ENCODE results near the gene PGS1.
A peak's percentile ranks its signal among the peaks of the same experiment; 100 is the strongest.

The PGS1 gene

DNA sequence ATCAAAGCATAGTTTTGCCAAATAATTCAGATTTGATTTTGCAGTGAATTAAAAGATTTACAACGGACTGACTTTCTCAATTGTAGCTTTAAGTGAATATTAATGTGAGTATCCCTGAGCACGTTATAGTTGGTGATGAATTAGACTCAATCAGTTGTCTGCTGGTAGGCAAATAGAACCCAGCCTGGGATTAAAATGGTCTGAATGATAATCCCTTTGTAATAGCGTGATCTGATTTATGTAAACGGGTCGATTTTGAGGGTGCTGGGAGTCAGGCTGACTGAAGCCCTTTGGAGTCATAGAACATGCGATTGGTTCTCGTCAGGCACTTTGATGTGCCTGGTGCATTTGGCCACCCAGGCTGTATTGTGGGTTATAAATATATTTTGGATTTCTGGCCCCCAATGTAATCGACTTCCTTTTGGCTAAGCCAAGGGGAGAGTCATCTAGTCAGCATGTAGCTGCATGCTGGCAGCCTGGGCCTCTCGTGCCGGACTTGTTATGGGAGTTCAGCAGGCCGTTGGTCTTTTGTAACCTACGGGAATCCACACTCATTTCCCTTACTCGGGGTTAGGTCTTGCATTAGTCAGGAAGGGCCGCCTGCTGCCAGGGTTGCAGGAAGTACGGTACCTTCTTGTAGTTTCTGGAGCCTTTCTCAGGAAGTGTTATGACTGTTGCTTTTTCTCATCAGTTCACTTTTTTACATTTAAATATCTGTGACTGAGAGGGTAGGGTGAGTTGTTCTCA, 5.4 kb downstream of the PGS1 start:
- peak in 8 of 56 donors; percentile 7 to 44 (median 28) for DNase-seq

- no peak for DNase-seq
Measured at GRCh38 chr17:78384479-78385175, 6.2 kb downstream of the PGS1 start.

- peak in 7 of 56 donors; percentile 12 to 25 (median 20) for DNase-seq
Measured at GRCh38 chr17:78387977-78388941, 9.8 kb downstream of the PGS1 start.

DNA sequence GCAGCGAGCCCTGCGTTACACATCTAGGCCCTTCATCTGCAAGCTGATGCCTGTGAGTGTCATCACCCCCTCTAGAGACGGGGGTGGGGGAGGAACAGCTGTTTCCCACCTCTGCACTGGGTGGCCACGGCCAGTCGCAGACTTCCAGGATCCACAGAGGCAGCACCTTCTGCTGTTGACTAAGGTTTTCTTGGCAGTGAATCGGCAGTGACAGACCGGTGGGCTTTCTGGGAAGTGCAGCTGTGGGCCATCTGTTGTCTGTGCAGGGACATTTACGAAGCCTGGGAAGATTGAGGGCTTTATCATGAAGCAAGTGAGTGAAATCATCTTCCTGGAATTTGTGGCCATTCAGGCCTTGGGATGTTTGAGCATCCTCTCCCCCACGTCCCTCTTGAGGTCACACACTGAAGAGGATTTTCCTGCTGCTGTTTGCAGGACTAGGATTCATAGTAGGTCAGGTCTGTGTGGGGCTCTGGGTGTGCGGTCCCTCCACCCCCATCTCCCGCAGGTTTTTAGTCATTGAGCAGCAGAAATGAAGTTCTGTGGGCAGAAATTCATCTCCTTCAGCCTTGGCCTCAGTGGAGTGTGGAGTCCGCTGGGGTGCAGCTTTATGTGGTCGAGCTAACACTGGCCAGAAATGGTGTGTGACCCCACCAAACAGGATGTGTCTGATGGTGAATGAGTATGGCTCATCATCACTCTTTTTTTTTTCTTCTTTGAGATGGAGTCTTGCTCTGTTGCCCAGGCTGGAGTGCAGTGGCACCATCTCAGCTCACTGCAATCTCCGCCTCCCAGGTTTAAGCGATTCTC, 12.0 kb downstream of the PGS1 start:
- no peak for DNase-seq

DNA sequence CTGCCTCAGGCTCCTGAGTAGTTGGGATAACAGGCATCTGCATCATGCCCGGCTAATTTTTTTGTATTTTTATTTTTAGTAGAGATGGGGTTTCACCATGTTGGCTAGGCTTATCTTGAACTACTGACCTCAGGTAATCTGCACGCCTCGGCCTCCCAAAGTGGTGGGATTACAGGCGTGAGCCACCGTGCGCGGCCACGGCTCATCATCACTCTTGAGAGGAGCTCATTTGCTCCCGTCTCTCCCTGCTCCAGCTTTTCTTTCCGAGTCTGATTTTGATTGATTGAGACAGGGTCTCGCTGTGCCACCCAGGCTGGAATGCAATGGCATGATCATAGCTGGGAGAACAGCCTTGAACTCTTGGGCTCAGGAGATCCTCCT, 12.6 kb downstream of the PGS1 start:
- DNase-seq, result no peak

DNA sequence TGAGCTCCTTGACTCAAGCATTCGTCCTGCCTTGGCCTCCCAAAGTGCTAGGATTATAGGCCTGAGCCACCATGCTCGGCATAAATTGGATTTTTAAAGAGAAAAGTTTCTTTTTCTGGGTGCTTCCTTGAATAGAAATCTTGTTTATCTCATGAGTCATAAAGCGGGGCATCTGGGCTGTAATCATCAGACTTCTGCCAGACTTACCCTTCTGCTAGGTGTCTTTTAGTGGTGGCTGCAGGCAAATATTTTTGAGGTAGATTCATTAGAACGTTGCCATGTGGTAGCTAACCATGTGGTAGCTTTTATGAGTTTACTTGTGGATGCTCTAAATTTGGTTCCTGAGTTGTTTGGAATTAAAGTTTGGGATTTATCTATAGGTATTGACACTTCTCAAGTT, 13.4 kb downstream of the PGS1 start:
- DNase-seq, result no peak

DNA sequence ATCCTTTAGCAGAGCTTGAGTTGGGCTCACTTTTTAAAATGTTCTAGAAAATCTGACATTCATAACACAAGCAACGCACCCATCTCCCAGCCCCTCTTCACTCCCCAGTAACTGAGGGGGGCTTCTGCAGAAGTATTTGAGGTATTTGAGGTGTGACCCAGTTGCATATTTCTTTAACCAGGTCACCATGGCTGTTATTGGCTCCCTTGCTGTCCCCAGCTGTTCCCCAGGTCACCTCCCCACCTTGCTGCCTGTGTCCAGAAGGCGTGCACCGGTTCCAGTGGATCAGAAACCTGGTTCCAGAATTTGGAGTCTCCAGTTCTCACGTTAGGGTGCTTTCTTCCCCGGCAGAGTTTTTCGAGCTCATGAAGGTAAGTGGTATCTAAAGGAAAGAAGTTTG, 13.8 kb downstream of the PGS1 start:
- no peak for DNase-seq

GRCh38 chr17:78393575-78393974, 15.1 kb downstream of the PGS1 start:
- no peak for DNase-seq

GRCh38 chr17:78394209-78394608, 15.8 kb downstream of the PGS1 start:
- DNase-seq, result no peak

DNA sequence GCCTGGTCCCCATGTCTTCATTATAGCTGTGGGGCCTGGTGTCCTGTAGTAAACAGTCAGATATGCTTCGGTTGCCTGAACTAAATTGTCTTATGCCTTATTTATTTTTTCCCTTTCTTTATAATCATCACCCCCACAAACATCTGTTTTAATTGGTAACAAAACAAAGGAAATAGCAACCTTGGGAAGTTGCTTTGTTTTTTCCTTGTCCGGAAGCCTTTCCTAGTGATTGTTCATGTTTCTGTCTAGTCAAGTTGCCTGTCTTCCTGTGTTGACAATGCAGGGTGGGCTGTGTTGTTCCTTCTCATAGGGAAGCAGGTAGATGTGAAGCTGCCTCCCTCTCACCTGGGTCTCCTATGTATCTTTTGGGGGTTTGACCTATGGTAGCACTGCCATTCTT, 16.7 kb downstream of the PGS1 start:
- no peak for DNase-seq

DNA sequence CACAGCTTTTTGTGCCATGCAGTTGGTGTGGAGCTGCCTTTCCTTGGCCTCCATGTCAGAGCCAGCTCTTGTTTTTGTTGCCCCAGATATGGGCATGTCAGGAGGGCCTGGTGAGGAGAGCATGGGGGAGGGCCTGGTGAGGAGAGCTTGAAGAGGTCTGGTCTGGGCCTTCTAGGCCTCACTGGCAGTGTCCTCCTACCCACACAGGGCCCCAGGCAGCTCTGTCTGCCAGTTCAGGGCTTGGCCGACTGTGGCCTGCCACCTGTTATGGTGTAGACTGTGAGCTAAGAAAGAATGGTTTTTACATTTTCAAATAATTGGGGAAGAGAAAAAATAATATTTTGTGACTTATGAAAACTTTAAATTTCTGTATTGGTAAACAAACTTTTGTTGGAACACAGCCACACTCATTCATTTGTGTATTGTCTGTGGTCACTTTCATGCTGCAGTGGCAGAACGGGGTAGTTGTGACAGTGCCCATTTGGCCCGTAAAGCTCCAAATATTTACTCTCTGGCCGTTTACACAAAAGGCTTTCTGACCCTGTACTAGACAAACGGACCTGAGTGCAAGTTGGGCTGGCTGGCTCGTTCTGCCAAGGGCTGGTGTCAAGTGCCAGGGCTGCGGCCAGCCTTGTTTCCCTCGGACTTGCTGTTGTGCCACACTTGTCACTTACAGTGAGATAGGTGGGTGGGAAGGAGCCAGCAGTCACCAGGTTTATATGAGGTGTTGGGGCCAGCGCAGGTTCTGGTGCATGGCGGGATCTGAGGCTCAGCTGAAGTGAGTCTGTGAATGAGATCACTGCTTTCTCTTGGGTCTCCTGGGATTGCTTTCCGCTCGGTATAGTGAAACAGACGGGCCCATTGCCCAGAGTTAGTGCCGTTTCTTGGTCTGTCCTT, 18.2 kb downstream of the PGS1 start:
- peak in 5 of 56 donors; percentile 10 to 35 (median 18) for DNase-seq

GRCh38 chr17:78397681-78398101, 19.2 kb downstream of the PGS1 start:
- DNase-seq, result no peak

- no peak for DNase-seq
Measured at GRCh38 chr17:78398390-78398789, 19.9 kb downstream of the PGS1 start.

DNA sequence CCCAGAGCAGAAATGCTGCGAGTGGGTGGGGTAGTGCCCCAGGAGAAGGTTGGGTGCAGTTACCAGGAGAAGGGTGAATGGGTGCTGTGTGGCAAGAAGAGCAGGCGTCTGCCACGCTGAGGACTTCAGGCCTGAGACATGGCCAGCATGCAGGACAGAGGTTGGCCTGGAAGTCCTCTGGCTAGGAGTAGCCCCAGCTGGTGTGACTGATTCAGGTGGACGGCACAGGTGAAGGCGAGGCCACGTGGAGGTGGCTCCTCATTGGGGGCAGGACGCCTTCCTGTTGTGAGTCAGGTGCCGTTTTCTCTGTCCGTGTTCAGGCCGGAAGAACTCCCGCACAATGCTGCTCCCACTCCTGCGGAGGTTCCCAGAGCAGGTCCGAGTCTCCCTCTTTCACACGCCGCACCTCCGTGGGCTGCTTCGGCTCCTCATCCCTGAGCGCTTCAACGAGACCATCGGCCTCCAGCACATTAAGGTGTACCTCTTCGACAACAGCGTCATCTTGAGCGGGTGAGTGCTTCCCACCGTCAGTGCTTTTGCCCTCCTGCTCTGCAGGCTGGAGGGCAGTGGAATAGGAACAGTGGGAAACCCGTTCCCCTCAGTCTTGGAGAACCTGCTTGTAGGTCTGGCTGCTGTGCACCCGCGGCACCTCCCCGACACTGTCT, 20.7 kb downstream of the PGS1 start:
- DNase-seq, result no peak

DNA sequence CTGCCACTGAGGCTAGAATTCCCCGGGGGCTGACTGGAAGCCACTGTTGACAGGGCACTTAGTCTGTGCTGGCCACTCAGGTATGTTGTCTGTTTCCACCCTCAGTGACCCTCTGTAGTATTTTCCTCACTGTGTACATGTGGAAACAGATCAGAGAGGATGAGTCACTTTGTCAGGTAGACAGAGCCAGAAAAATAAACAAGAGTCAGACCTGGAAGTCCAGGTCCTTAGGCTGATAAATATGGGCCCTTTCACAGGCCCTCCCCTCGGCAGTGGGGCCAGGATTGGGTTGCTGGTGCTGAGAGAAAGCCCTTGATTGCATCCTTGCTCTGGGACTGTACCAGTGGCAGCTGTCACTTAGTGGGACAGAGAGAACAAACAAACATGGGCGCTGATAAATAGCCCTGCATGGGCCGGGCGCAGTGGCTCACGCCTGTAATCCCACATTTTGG, 21.3 kb downstream of the PGS1 start:
- DNase-seq, result no peak

DNA sequence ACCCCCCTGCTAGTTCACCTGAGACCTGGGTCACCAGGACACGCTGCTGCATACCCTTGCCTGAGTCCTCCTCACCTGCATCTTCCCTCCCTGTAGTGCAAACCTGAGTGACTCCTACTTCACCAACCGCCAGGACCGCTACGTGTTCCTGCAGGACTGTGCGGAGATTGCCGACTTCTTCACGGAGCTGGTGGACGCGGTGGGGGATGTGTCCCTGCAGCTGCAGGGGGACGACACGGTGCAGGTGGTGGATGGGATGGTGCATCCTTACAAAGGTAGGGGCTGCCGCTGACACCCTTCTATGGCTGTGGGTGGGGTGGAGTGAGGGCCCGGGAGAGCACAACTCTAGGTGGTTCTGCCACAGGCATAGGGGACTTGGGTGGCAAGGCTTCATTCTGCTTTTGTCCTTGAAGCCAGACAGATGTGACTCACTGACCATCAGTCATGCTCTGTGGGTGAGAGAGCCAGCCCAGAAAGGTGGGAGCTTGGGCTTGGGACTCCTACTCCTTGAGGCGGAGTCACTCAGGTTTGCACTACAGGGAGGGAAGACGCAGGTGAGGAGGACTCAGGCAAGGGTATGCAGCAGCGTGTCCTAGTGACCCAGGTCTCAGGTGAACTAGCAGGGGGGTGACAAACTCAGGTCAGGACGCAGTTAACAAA, 22.3 kb downstream of the PGS1 start:
- no peak for DNase-seq

GRCh38 chr17:78401246-78401645, 22.8 kb downstream of the PGS1 start:
- no peak for DNase-seq

DNA sequence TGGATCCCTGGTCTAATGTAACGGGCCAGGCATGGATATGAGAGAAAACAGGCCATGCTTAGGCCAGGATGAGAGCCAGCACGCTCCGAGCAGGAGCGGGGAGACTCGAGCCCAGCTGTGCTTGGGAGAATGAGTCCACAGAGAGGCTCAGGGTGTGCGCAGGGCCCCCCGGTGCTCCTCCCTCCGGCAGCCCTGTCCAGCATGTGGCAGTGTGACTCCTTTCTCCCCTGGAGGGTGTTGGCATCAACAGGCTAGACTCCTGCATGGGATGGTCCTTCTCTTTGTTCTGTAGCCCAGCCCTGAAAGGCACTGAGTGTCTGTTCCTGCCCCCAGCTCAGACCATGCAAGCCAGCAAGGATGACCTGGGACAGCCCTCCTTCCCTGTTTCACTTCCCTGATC, 23.4 kb downstream of the PGS1 start:
- no peak for DNase-seq

GRCh38 chr17:78403822-78404221, 25.4 kb downstream of the PGS1 start:
- DNase-seq, result no peak
